ENCODE measurements around the gene CCDC92. TPM values are rescaled to one million over a fixed set of nuclear protein-coding genes. Genes with fewer than 3 reads are reported as not detected.

Gene CCDC92
- total RNA-seq, 4 donors from 2014 or later = 7.4 to 67.3 (median 32.8) TPM

- no peak overlapping the region for H3K27ac ChIP-seq
- intact Hi-C loops (cut with DNase I; ENCODE audit: low total_unique reads) = no loop called here
- H3K9me3 ChIP-seq = no peaks in the 10 kb centered on the region
- no peaks in the 10 kb centered on the region for H3K36me3 ChIP-seq
- DNase-seq = no peak
- H3K4me1 ChIP-seq = no peaks in the 10 kb centered on the region
- no peak for TF ChIP-seq POLR2A (IDR thresholded peaks at IDR 0.05)
- no peak for TF ChIP-seq CTCF (IDR thresholded peaks at IDR 0.05)
- no peaks in the 10 kb centered on the region for H3K27me3 ChIP-seq
- H3K4me3 ChIP-seq = no peak overlapping the region
These were observed 33.8 kb downstream of the CCDC92 start for GRCh38 chr12:123938679-123939480.

GRCh38 chr12:123937707-123938591 is 34.7 kb downstream of the CCDC92 start:
- Histone ChIP-seq H3K27ac (no peak overlapping the region), H3K4me1 (no peaks in the 10 kb centered on the region), H3K4me3 (no peak overlapping the region), H3K36me3 (no peaks in the 10 kb centered on the region), H3K27me3 (no peaks in the 10 kb centered on the region), H3K9me3 (no peaks in the 10 kb centered on the region)
- DNase-seq = no peak
- TF ChIP-seq CTCF (IDR thresholded peaks at IDR 0.05) (no peak), POLR2A (IDR thresholded peaks at IDR 0.05) (no peak)
- intact Hi-C loops (cut with DNase I; ENCODE audit: low total_unique reads) = no loop called here

- Histone ChIP-seq H3K4me3 (no peak overlapping the region), H3K27me3 (no peaks in the 10 kb centered on the region), H3K9me3 (no peaks in the 10 kb centered on the region), H3K27ac (no peak overlapping the region), H3K4me1 (no peaks in the 10 kb centered on the region), H3K36me3 (no peaks in the 10 kb centered on the region)
- TF ChIP-seq POLR2A (IDR thresholded peaks at IDR 0.05) (no peak), CTCF (IDR thresholded peaks at IDR 0.05) (no peak)
- intact Hi-C loops (cut with DNase I; ENCODE audit: low total_unique reads) = no loop called here
- no peak for DNase-seq
These were observed 35.5 kb downstream of the CCDC92 start for GRCh38 chr12:123936956-123937706.

- no peaks in the 10 kb centered on the region for H3K27me3 ChIP-seq
- no peaks in the 10 kb centered on the region for H3K36me3 ChIP-seq
- no peak overlapping the region for H3K27ac ChIP-seq
- no peak overlapping the region for H3K4me3 ChIP-seq
- TF ChIP-seq POLR2A (IDR thresholded peaks at IDR 0.05) (no peak), CTCF (IDR thresholded peaks at IDR 0.05) (no peak)
- H3K4me1 ChIP-seq = no peaks in the 10 kb centered on the region
- DNase-seq = no peak
- intact Hi-C loops (cut with DNase I; ENCODE audit: low total_unique reads) = no loop called here
- H3K9me3 ChIP-seq = no peaks in the 10 kb centered on the region
These were observed 36.2 kb downstream of the CCDC92 start for GRCh38 chr12:123936471-123936870.

Measured in uterus (tissue), 4 donors.